ENCODE data around the gene GOLIM4. TPM values are rescaled to one million over a fixed set of nuclear protein-coding genes. Genes with fewer than 3 reads are reported as not detected.
"Not testable (repeated sequence)": the region's sequence is repeated elsewhere in the genome, so short reads cannot be mapped to it uniquely, and the experiment has no call there.

The GOLIM4 gene
- total and polyA plus RNA-seq, 4 donors: 20.5 to 48.8 (median 32.9) TPM

DNA sequence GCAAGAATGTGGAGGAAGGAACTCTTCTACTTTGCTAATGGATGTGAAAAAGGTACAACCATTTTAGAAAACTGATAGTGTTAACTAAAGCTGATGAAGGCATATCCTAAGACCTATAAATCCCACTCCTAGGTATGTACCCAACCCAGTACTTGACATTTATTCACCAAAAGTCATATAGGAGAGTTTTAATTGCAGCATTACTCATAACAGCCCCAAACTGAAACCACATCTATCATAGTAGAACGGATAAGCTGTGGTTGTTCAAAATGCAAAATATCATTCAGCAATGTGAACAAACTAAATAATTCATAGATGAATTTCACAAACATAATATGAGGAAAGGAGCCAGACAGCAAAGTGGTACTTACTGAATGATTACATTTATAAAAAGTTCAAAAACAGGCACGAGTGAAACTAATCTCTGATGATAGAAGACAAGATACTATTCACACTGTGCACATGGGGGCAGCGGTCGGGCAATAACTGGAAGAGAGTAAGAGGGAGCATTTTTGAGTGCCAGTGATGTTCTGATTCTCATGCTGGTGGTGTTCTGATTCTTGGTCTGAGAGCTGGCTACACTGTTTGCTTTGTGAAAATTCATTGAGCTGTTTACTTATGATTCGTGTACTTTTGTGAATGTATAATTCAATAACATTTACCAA is 34.3 kb downstream of the GOLIM4 start:
- ATAC-seq (ENCODE audit: low FRiP score): no peak

DNA sequence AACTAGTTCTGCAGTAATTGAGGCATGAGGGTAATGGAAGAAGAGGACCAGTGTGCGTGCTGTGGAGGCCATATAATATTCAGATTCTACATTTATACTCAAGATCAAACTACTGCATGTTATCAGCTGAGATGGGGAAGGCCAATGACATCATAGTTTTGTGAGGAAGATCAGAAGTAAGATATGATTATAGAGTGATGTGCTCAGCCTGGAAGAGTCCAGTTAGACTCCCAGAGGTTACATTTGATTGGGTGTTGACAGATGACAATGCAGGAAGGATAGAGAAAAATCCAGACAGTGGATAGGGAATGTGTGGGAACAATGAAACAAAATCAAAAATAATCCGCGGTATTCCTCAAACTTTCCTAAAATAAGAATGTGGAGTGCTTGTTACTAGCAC is 35.4 kb downstream of the GOLIM4 start:
- ATAC-seq (ENCODE audit: low FRiP score) (no peak), DNase-seq (no peak)
- 92% methylated on average over 3 of the region's 3 CpGs for WGBS, 2 donors
- Histone ChIP-seq H3K27ac (ENCODE audit: low read depth in 1 of 2, low read length in 2 of 2) (no peak overlapping the region), H3K4me1 (ENCODE audit: control insufficient read depth in 1 of 2, insufficient read depth in 2 of 2, low read length in 2 of 2) (peaks cover 0 to 1% of the 10 kb centered on the region in 2 donors), H3K27me3 (ENCODE audit: control insufficient read depth in 1 of 2, insufficient read depth in 2 of 2, low read length in 1 of 2) (no peaks in the 10 kb centered on the region), H3K36me3 (ENCODE audit: control insufficient read depth in 1 of 2, insufficient read depth in 2 of 2, low read length in 1 of 2) (no peaks in the 10 kb centered on the region), H3K9me3 (ENCODE audit: control insufficient read depth, low read length) (no peaks in the 10 kb centered on the region), H3K4me3 (ENCODE audit: low read length in 2 of 2) (no peak overlapping the region)
- intact Hi-C loops (cut with DNase I): no loop called here

More for the DNA sequence above, 34.3 kb downstream of the GOLIM4 start:
- H3K9me3 ChIP-seq (ENCODE audit: control insufficient read depth, low read length): no peaks in the 10 kb centered on the region
- DNase-seq: no peak
- 84 to 85% methylated on average over 5 of the region's 5 CpGs for WGBS, 2 donors
- H3K27me3 ChIP-seq (ENCODE audit: control insufficient read depth in 1 of 2, insufficient read depth in 2 of 2, low read length in 1 of 2): no peaks in the 10 kb centered on the region
- H3K27ac ChIP-seq (ENCODE audit: low read depth in 1 of 2, low read length in 2 of 2): no peak overlapping the region
- H3K4me3 ChIP-seq (ENCODE audit: low read length in 2 of 2): no peak overlapping the region
- intact Hi-C loops (cut with DNase I): no loop called here
- H3K4me1 ChIP-seq (ENCODE audit: control insufficient read depth in 1 of 2, insufficient read depth in 2 of 2, low read length in 2 of 2): peaks cover 0 to 1% of the 10 kb centered on the region in 2 donors
- H3K36me3 ChIP-seq (ENCODE audit: control insufficient read depth in 1 of 2, insufficient read depth in 2 of 2, low read length in 1 of 2): no peaks in the 10 kb centered on the region

DNA sequence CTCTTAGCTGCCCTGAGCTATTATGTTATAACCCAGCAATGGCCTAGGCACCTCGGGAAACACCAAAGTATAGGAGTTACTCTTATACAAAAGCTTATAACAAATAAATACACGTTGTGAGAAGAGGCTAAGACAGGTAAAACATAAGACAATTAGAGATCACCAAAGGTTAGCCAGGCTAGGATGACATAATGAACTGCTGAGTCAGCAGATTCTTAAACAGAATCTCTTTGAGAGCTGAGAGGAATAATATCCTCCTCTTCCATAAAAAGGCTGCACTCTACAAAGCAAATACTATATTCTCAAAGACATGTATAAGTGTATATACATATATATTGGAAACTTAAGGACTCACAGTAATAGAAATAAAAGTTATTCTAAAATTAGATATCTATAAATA is 37.2 kb downstream of the GOLIM4 start:
- H3K4me3 ChIP-seq (ENCODE audit: low read length in 2 of 2): no peak overlapping the region
- no peaks in the 10 kb centered on the region for H3K36me3 ChIP-seq (ENCODE audit: control insufficient read depth in 1 of 2, insufficient read depth in 2 of 2, low read length in 1 of 2)
- 89% methylated on average over 2 of the region's 2 CpGs for WGBS, 2 donors
- no peak overlapping the region for H3K27ac ChIP-seq (ENCODE audit: low read depth in 1 of 2, low read length in 2 of 2)
- no peaks in the 10 kb centered on the region for H3K27me3 ChIP-seq (ENCODE audit: control insufficient read depth in 1 of 2, insufficient read depth in 2 of 2, low read length in 1 of 2)
- intact Hi-C loops (cut with DNase I): no loop called here
- peaks cover 0 to 1% of the 10 kb centered on the region in 2 donors for H3K4me1 ChIP-seq (ENCODE audit: control insufficient read depth in 1 of 2, insufficient read depth in 2 of 2, low read length in 2 of 2)
- no peaks in the 10 kb centered on the region for H3K9me3 ChIP-seq (ENCODE audit: control insufficient read depth, low read length)
- ATAC-seq (ENCODE audit: low FRiP score) (no peak), DNase-seq (no peak)

DNA sequence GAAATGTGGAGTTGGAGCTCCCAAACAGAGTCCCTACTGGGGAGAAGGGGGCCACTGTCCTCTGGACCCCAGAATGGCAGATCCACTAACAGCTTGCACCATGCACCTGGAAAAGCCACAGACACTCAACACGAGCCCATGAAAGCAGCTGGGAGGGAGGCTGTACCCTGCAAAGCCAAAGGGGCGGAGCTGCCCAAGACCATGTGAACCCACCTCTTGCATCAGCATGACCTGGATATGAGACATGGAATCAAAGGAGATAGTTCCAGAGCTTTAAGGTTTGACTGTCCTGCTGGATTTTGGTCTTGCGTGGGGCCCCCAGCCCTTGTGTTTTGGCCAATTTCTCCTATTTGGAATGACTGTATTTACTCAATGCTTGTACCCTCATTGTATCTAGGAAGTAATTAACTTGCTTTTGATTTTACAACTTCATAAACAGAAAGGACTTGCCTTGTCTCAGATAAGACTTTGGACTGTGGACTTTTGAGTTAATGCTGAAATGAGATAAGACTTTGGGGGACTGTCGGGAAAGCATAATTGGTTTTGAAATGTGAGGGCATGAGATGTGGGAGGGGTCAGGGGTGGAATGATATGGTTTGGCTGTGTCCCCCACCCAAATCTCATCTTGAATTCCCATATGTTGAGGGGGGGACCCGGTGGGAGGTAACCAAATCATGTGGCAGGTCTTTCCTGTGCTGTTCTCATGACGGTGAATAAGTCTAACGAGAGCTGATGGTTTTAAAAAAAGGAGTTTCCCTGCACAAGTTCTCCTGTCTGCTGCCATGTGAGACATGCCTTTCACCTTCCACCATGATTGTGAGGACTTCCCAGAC is 39.1 kb downstream of the GOLIM4 start:
- H3K27me3 ChIP-seq (ENCODE audit: control insufficient read depth in 1 of 2, insufficient read depth in 2 of 2, low read length in 1 of 2); DNase-seq; ATAC-seq (ENCODE audit: low FRiP score); H3K9me3 ChIP-seq (ENCODE audit: control insufficient read depth, low read length); H3K4me1 ChIP-seq (ENCODE audit: control insufficient read depth in 1 of 2, insufficient read depth in 2 of 2, low read length in 2 of 2); intact Hi-C loops (cut with DNase I); H3K27ac ChIP-seq (ENCODE audit: low read depth in 1 of 2, low read length in 2 of 2); H3K36me3 ChIP-seq (ENCODE audit: control insufficient read depth in 1 of 2, insufficient read depth in 2 of 2, low read length in 1 of 2); H3K4me3 ChIP-seq (ENCODE audit: low read length in 2 of 2): not testable (repeated sequence)
- WGBS, 2 donors: 96 to 97% methylated on average over 7 of the region's 7 CpGs

DNA sequence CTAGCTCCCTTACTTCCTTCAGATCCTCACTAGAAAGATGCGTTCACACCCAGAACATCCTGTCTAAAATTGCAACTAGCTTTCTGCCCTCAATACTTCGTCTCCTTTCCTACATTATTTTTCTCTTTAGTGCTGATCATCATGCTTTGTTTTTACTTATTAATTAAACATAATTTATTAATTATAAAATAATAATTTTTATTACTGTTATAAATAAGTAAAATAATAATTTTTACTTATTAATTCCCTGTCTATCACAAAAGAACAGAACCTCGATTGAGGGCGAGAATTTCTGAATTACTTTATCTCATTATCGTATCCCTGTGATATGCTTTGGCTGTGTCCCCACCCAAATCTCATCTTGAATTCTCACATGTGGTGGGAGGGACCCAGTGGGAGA is 41.3 kb downstream of the GOLIM4 start:
- DNase-seq: no peak
- no peaks in the 10 kb centered on the region for H3K4me1 ChIP-seq (ENCODE audit: control insufficient read depth in 1 of 2, insufficient read depth in 2 of 2, low read length in 2 of 2)
- H3K27me3 ChIP-seq (ENCODE audit: control insufficient read depth in 1 of 2, insufficient read depth in 2 of 2, low read length in 1 of 2): no peaks in the 10 kb centered on the region
- H3K36me3 ChIP-seq (ENCODE audit: control insufficient read depth in 1 of 2, insufficient read depth in 2 of 2, low read length in 1 of 2): no peaks in the 10 kb centered on the region
- no peaks in the 10 kb centered on the region for H3K9me3 ChIP-seq (ENCODE audit: control insufficient read depth, low read length)
- intact Hi-C loops (cut with DNase I): loop anchor here in 1 of 2 donors (5.0 kb wide), 1 partner anchor 43 kb away; the partner anchor contains the start of gene GOLIM4
- no peak overlapping the region for H3K4me3 ChIP-seq (ENCODE audit: low read length in 2 of 2)
- no peak for ATAC-seq (ENCODE audit: low FRiP score)
- H3K27ac ChIP-seq (ENCODE audit: low read depth in 1 of 2, low read length in 2 of 2): no peak overlapping the region
- WGBS, 2 donors: 95 to 96% methylated on average over 5 of the region's 5 CpGs

DNA sequence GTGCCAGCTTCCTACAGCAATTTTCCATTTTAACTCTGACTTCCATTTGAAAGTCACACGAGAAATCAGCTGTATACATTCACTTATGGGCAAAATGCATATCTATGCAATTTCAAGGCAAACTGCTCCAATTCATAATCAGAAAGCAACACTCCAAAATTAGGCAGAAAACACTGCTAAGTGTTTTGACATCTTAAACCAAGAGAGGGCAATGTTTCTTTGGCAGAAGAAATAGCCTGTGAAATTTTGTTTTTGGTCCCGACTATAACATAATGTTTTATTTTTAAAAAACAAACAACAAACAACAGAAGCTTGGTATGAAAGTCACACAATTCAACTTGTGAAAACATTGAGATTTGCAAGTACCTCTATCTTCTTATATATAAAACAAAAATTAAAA is 42.6 kb downstream of the GOLIM4 start:
- H3K4me1 ChIP-seq (ENCODE audit: control insufficient read depth in 1 of 2, insufficient read depth in 2 of 2, low read length in 2 of 2): peaks cover 0 to 3% of the 10 kb centered on the region in 2 donors
- intact Hi-C loops (cut with DNase I): loop anchor here in 1 of 2 donors (5.0 kb wide), 1 partner anchor 44 kb away; the partner anchor contains the start of gene GOLIM4
- ATAC-seq (ENCODE audit: low FRiP score) (no peak), DNase-seq (no peak)
- no peaks in the 10 kb centered on the region for H3K27me3 ChIP-seq (ENCODE audit: control insufficient read depth in 1 of 2, insufficient read depth in 2 of 2, low read length in 1 of 2)
- H3K4me3 ChIP-seq (ENCODE audit: low read length in 2 of 2): no peak overlapping the region
- H3K27ac ChIP-seq (ENCODE audit: low read depth in 1 of 2, low read length in 2 of 2): no peak overlapping the region
- H3K36me3 ChIP-seq (ENCODE audit: control insufficient read depth in 1 of 2, insufficient read depth in 2 of 2, low read length in 1 of 2): no peaks in the 10 kb centered on the region
- H3K9me3 ChIP-seq (ENCODE audit: control insufficient read depth, low read length): no peaks in the 10 kb centered on the region
- WGBS, 2 donors: 20 to 28% methylated on average over 2 of the region's 2 CpGs

DNA sequence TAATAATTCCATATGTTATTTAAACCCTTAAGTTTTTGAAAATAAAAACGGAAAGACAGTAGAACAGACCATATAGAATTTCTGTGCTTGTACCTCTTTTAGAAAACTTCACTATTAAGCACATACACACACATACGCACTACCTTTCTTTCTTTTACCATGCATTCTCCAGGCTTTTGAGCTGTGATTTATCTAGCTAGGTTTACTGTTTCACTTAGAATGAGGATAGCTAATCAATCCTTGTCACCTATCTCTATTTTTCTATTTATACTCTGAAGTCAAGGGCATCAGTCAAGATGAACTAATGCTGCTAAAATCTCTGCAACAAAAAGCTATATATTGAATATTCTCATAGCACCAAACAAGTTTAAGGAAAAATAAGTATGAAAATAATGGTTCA is 43.2 kb downstream of the GOLIM4 start:
- ATAC-seq (ENCODE audit: low FRiP score) (no peak), DNase-seq (no peak)
- H3K36me3 ChIP-seq (ENCODE audit: control insufficient read depth in 1 of 2, insufficient read depth in 2 of 2, low read length in 1 of 2): no peaks in the 10 kb centered on the region
- H3K4me1 ChIP-seq (ENCODE audit: control insufficient read depth in 1 of 2, insufficient read depth in 2 of 2, low read length in 2 of 2): peaks cover 0 to 3% of the 10 kb centered on the region in 2 donors
- no peak overlapping the region for H3K4me3 ChIP-seq (ENCODE audit: low read length in 2 of 2)
- intact Hi-C loops (cut with DNase I): loop anchor here in 1 of 2 donors (5.0 kb wide), 1 partner anchor 45 kb away; the partner anchor contains the start of gene GOLIM4
- no peak overlapping the region for H3K27ac ChIP-seq (ENCODE audit: low read depth in 1 of 2, low read length in 2 of 2)
- 49 to 51% methylated on average over 2 of the region's 2 CpGs for WGBS, 2 donors
- no peaks in the 10 kb centered on the region for H3K27me3 ChIP-seq (ENCODE audit: control insufficient read depth in 1 of 2, insufficient read depth in 2 of 2, low read length in 1 of 2)
- no peaks in the 10 kb centered on the region for H3K9me3 ChIP-seq (ENCODE audit: control insufficient read depth, low read length)

DNA sequence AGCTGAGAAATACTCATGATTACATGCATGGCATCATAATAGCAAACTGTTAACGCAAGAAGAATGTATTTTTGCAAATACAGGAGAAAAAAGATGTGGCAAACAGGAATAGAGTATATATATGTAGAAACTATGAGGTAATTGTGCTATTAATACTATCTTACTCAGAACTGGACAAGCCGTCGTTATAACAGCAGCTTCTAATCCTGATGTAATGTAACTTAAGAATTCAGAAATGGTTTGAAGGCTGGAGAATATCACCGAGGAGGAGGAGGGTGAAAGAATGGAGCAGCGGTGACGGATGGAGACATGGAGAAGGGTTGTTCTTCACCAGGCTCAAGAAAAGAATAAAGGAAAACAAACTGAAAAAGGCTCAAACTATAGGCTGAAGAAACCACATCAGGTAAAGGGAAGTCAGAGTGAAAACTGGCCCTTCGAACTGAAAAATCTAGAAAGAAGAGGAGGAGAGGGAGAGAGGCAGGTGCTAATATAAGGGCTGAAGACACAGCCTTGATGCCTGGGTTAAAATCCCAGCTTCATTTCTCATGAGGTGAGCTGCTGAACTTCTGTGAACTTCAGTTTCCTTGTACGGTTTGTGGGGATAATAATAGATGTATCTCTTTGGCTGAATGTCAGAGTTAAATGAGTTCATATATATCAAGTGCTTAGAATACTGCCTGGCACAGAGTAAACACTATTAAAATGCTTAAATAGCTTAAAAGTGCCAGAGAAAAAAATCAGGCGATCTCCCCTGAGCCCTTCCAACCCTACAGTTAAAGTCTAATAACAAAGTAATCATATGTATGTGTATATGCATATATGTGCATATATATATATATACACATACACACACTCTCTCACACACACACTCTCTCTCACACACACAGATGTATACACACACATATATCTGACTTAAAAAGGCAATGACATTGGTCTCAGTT is 43.9 kb downstream of the GOLIM4 start:
- intact Hi-C loops (cut with DNase I): loop anchor here in 1 of 2 donors (5.0 kb wide), 1 partner anchor 46 kb away; the partner anchor contains the start of gene GOLIM4
- H3K36me3 ChIP-seq (ENCODE audit: control insufficient read depth in 1 of 2, insufficient read depth in 2 of 2, low read length in 1 of 2): no peaks in the 10 kb centered on the region

More for the DNA sequence above, 43.9 kb downstream of the GOLIM4 start:
- 7 to 8% methylated on average over 9 of the region's 9 CpGs for WGBS, 2 donors
- ATAC-seq (ENCODE audit: low FRiP score): peak; percentile 30
- H3K4me3 ChIP-seq (ENCODE audit: low read length in 2 of 2): peak overlapping the region; percentile 31 to 47
- peaks cover 0 to 3% of the 10 kb centered on the region in 2 donors for H3K4me1 ChIP-seq (ENCODE audit: control insufficient read depth in 1 of 2, insufficient read depth in 2 of 2, low read length in 2 of 2)
- H3K27ac ChIP-seq (ENCODE audit: low read depth in 1 of 2, low read length in 2 of 2): peak overlapping the region; percentile 54 to 76
- no peaks in the 10 kb centered on the region for H3K27me3 ChIP-seq (ENCODE audit: control insufficient read depth in 1 of 2, insufficient read depth in 2 of 2, low read length in 1 of 2)
- H3K9me3 ChIP-seq (ENCODE audit: control insufficient read depth, low read length): no peaks in the 10 kb centered on the region
- DNase-seq: no peak
